Activated naive CD4-positive, alpha-beta T cell treated with Interleukin-2 at 50 U/mL for 16 hours (primary cell): Measurements from ENCODE around the gene MGMT.
"Not testable (repeated sequence)": the region's sequence is repeated elsewhere in the genome, so short reads cannot be mapped to it uniquely, and the experiment has no call there.

ENCODE experiments used
- DNase-seq: peaks from one replicate; pipeline ENCODE4 v3.0.0-alpha.2; 2020

Gene MGMT

DNA sequence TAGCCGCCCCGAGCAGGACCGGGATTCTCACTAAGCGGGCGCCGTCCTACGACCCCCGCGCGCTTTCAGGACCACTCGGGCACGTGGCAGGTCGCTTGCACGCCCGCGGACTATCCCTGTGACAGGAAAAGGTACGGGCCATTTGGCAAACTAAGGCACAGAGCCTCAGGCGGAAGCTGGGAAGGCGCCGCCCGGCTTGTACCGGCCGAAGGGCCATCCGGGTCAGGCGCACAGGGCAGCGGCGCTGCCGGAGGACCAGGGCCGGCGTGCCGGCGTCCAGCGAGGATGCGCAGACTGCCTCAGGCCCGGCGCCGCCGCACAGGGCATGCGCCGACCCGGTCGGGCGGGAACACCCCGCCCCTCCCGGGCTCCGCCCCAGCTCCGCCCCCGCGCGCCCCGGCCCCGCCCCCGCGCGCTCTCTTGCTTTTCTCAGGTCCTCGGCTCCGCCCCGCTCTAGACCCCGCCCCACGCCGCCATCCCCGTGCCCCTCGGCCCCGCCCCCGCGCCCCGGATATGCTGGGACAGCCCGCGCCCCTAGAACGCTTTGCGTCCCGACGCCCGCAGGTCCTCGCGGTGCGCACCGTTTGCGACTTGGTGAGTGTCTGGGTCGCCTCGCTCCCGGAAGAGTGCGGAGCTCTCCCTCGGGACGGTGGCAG, at the start of gene MGMT:
Gene MGMT (plus strand): TSS at position 539 of the 656 bp plus-strand sequence.
- DNase-seq, result peak; percentile 98

DNA sequence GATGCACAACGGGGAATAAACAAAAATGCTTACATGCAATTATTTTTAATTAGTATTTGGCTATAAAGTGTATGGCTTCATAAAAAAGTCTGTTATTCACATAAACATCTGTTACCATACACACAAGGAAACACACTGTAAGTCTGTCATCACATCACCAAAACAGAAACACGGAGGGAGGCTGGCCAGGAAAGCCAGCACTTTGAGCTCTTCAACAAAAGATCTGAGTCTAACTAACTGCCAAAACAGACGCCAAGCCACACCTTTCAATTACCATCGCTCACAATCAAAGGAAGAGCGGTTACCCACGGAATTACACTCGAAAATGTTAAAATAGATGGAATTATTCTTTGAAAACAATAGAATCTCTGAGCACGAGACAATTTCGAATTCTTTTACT, 49.2 kb upstream of the MGMT start:
- DNase-seq, result no peak

DNA sequence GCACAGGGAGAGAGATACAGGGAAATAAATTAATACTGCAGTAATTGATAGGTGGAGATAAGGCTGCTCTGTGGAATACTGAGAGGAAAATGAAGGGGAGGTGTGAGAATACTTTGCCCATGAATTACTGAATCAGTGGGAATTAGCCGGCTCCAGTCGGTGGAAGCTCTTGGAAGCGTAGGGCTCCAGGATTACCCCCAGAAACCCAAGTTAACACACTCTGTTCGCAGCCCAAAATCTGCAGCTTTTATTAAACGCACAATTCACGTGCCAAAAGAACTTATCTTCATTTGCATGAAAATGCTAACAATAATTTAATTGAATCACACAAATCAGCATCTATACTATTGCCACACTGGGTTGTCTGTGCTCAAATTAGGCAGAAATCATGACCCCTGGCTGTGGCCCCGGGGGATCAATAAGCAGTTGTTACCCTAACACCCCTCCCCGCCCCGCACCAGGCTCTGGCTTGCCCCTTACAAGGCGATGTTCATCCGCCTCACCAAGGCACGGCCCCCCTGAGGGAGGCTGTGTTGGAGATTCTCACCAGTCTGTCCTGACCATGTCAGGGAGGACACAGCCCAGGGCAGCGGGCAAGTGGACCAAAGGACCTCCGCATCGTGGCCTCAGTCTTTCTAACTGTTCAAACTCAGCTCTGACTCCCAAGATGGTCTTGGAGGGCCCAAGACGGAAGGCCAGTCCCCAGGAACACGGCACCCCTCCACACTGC, 48.4 kb upstream of the MGMT start:
- DNase-seq, result no peak

DNA sequence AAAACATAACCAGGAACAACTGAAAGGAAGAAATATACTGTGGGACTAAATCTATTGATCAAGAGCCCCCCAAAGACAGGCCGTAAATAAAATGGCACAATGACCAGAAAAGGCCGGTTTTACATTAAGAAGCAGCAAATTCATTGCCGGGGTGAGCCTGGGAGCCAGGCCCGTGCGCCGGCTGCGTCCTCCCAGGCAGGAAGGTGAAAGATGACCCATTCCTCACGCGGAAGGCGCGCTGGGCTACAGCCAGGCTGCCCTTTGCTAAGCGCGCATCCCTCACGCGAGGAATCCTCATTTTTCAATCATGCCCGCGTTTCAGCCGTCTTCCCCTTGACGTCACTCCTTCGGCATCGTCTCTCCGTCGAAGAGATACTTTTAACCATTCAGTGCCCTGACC, 47.6 kb upstream of the MGMT start:
- no peak for DNase-seq

DNA sequence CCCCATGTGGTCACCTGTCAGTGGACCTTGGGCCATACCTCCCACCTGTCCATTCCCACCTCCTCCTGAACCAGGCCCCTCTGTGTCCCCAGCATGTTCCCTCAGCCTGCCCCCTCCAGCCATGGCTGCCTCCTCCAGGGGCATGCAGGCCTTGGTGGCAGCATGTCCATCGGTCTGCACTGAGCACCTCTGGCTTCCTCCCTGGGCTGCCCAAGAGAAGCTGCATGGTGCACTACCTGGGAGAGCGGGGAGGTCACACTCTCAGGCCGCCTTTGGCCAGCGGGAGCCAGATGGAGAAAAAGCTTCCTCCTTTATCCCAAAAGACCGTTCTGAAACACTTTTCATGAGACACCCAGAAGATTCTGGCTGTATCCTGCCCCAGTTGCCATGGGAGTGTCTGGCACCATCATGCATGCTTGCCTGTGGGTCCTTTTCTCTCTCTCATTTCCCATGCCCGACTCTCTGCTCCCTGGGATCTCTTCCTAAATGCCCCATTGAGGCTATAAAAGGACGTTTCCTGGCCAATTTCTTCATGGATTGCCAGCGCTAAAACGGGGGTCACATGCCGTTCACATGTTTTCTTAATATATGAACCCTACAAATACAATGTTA, 45.5 kb upstream of the MGMT start:
- no peak for DNase-seq

DNA sequence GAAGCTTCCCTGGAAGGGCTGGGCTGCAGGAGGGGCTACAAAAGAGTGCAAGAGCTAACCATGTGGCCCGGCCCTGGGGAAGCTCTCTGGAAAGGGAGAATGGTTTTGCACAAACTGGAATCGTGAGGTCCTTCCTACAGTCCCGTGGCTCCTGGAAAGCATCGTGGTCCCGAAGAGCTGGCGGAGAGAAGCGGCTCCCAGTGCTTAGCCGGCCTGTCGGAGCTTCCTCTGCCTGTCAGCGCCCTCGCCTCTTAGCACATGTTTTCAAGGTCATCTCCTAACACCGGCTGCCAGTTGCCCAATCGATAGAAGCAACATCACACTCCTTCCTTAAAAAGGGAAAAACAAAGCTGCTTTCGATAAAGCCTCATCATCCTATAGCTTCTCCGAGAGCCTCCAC, 42.1 kb upstream of the MGMT start:
- no peak for DNase-seq

DNA sequence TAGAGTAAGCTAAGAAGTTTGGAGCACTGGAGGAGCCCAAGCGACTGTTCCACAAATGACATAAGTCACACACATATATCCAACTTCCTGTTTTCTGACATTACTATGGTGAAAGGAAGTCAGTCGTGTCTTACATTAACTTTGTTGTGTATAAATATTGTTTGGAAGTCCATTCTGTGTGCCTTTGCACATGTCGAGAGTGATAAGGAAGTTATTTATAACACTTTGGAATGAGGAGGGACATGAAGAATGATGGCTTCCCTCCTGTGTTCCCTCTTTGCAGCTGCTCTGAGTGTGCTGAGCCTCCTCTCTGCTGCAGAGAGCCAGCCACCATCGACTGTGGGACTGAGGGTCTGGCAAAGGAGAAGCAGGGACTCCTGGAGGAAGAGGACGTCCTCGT, 40.4 kb upstream of the MGMT start:
- DNase-seq, result no peak

DNA sequence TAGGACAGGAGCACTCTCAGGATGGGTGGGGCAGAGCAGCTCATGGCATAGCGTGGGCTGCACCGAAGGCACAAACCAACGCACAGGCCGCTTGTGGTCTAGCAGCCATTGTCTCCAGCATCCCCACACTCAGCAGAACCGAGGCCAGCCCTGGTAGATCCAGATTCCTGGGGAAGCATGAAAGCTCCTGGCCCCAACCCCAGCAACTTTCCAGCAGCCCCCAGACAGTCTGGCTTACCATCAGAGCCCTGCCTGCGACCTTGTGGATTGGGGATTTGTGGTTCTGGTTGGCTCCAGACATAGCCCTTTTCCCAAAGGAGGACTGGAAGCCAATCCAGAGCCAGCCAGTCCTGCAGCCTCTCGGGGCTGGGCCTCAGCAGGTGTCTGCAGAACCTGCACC, 33.8 kb upstream of the MGMT start:
- DNase-seq, result no peak

DNA sequence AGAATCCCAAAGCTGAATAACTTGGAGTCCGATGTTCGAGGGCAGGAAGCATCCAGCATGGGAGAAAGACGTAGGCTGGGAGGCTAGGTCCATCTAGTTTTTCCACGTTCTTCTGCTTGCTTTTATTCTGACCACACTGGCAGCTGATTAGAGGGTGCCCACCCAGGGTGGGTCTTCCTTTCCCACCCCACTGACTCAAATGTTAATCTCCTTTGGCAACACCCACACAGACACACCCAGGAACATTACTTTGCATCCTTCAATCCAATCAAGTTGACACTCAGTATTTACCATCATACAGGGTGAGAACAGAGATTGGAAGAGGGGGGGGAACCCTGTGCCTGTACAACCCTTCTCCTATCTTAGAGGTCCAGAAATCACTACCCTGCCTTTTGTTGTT, 31.3 kb upstream of the MGMT start:
- not testable (repeated sequence) for DNase-seq

DNA sequence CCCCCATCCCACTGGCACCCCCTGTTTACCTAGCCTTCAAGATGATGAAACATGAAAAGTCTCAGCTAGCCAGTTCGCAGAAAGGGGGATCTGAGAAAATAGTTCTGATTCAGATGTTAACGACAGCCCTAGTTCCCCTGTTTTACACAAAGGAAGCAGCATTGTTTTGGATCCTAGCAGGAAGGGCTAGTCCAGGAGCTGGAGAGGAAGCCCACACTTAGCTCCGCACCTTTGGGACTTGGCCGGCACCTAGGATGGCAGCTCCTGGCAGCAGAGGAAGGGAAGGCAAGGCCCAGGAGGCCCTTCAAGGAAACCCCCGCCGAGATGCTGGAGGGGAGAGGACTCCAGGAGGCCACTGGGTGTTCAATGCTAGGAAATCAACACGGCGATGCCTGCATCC, 29.0 kb upstream of the MGMT start:
- DNase-seq, result no peak

DNA sequence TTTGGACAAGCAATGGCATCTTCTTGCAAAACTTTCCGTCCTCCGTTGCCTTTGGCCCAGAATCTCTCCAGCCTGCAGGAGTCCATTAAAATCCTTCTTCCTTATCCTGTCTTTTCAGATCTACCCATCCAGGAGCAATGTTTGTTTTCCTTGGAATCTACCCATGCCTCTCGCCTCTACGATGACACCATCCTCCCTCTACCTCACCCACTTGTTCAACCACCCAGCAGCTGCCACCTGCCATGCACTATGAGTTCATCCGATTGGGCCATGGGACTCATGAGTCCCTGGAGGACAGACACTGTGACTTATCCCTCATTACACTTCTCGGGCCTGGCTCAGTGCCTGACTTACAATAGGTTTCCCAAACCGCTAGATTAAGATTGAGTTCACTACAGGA, 26.8 kb upstream of the MGMT start:
- DNase-seq, result no peak

DNA sequence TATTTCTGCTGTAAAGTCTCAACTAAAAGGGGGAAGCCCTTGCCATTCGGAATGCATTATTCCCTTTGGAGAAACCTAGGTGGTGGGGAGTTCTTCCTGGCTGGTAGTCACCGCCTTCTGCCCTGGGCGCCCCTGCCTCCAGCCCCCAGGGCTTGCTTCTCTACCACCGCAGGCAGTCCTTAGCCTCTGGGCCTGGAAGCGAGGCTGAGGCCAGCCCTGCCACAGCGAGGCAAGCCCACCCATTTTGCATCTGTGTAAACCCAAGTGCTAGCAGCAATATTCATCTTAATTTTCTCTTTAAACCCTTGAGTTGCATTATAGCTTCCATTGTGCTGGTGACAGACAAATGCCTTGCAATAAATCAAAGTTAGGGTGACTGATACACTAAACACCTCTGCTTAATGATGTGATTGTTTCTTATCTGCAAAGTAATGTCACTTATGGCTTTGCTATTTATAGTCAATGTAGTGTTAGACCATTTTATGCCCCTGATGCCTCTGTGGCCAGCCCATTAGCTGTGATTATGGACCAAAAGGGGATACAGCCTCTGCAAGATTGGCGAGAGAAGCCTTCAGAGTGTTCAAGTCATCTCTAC, 26.2 kb upstream of the MGMT start:
- DNase-seq, result no peak

DNA sequence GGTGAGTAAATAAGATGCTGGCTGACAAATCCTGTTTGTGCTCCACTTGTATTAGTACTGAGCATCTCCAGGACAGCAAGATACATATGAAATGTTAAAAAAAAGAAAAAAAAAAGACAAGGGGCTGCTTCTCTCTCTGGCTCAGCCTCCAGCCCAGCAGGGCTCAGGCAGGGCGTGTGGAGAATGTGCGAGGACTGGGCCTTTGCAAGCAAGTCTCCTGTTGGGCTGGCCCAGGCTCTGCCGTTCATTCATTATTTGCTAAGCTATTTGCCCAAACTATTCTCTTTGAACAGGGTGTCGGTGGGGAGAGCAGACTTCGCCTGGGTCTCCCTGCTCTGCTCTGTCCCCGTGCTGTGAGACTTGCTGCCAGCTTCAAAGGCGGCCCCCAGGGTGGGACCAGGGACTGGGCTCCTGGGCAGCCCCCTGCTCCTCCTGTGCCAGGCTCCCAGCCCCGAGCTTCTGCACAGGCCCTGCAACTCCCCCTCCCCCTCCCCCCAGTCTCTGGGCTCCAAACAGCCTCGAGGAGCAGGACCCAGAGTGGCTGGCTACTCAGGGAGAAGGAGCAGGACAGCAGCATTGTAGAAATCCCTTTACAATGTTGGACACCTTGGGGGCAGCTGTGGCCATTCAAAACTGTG, 25.6 kb upstream of the MGMT start:
- DNase-seq, result no peak

DNA sequence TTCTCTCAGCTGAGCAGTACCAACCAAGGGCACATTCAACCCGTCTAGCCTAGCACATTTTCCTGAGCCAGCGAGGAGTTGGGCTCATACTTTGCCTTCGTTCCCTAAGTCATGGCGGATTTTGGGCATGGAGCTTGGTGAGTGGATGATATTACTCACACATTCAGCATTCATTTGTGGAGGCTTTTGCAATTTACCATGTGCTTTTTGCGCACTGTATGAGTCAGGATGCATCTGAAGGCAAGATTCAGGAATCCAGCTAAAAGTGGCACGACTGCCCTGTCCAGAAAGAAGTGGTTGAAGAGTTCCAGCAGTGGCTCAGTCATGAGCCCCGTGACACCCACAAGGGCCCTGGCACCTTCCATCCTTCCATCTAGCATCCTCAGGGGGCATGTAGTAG, 24.2 kb upstream of the MGMT start:
- no peak for DNase-seq

DNA sequence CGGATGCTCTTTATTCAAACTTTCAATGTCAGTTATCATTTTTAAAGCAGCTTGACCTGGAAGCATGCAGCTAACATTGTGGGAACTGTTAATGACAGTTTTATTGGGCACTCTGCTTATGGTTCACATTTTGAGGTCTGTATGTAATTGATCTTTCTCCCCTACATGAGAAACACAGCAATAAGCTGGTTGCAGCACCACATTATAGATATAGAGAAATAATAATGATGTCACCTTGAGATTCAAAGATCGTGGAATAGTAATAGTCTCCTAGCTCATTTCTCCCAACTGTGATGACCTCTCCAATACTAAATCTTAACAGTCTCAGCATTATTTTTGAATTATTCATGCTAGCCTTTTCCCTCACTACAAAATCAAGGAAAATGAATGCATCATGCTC, 22.7 kb upstream of the MGMT start:
- DNase-seq, result no peak

DNA sequence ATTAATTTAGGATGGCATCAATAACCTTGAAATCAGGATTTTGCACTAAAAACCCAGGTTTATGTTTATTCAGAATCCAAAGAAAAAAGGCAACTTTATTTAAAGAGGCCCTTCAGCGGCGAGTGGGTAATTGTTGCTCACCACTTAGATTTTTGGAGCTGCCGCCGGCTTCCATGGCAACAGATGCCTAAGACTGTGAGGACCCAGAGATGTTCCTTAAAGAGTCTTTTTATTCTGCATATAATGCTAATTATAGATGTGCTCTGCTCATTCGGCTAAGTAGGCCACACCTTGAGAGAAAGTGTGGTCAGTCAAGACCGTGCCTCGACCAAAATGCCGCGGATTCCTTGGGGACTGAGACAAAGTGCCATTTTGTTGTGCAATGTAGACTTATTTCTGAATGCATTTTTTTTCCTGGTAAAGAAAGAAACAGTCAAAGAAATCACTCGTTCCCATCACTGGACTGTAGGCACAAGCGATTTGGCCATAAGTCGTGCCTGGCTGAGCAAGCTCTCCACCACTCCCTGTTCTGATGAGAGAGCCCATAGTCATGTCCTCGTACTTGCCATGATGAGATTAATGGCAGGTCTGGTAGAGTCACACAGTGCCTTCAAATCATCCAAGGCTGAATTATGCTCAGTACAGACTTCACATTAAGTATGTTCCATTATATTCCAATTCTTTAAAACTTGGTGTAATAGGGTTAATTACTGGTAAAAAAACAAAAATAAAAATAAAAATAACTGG, 21.4 kb upstream of the MGMT start:
- no peak for DNase-seq

DNA sequence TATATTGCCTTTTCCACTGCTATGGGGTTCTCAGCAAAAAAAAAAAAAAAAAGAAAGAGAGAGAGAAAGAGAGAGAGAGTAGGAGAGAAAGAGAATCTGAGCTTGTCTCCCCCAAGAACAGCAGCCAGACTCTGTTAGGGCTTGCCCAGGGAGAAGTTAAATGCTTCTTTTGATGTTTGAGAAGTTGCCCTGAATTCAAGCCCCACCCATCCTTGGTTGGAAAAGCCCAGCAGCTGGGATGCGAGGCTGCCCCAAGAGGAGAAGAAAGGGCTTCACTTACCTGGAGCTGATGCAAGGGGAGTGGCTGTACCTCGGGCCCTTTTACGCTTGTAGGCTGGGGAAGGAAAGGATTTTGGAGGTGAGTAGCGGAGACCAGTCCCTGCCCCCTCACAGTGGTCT, 20.9 kb upstream of the MGMT start:
- DNase-seq, result no peak

DNA sequence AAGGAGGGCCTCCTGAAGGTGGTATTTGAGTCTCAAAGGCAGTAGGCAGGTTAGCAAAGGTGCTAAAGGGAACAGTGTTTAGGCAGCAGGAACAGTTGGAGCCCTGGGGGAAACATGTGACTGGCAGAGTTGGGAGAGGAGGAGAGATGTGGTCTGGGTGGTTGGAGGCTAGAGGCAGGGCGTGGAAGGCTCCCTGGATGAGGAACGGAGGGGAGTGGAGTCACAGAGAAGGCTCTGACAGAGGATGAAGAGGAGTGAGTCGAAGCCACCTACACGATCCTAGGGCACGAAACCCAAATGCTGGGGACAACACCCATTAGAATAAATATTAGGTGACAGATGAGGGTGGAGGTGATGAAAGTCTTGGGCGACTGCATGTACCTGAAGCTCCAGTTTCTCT, 19.6 kb upstream of the MGMT start:
- DNase-seq, result no peak

DNA sequence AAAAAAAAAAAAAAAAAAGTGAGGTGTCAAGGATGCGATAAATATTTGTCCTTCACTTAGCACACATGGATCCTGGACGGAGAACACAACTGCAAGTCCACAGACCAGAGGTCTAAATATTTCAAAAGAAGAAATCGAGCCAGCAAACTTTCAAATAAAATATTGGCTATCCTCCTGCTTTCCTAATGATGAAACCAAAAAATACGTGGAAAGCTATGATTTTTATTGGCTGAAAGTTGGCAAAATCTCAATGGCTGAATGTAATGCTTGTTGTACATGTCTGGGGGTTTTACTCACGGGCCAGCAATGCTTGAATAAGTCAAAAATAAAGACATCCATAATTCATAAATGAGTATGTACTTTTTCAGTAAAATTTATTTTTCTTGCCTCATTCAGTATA, 19.0 kb upstream of the MGMT start:
- DNase-seq, result no peak

DNA sequence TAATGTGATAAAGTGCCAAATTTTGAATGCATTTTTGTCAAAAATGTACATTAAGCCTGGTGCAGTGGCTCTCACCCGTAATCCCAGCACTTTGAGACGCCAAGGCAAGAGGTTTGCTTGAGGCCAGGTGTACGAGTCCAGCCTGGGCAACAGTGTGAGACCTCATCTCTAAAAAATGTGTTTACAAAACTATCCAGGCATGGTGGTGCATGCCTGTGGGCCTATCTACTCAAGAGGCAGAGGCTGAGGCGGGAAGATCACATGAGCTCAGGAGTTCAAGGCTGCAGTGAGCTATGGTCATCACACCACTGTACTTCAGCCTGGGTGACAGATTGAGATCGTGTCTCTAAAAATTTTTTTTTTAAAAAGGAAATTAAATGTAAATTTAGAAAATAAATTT, 18.5 kb upstream of the MGMT start:
- no peak for DNase-seq

DNA sequence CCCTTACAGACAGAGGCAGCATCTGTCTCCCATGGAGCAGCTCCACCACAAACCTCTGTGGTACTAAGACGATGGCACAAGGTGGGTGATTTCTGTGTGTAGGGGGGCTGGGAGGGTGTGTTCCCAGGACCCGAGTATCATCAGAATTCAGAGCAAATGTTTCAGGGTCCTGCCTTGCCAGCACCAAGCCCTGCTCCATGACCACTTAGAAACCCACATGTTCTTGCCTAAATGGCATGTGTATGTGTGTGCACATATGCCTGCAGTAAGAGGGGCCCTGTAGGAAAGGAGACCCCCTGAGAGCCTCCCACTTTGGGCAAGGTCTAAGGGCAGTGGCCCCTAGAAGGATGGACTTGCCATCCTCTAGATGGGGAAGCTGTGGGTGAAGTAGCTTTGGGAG, 17.1 kb upstream of the MGMT start:
- DNase-seq, result no peak

DNA sequence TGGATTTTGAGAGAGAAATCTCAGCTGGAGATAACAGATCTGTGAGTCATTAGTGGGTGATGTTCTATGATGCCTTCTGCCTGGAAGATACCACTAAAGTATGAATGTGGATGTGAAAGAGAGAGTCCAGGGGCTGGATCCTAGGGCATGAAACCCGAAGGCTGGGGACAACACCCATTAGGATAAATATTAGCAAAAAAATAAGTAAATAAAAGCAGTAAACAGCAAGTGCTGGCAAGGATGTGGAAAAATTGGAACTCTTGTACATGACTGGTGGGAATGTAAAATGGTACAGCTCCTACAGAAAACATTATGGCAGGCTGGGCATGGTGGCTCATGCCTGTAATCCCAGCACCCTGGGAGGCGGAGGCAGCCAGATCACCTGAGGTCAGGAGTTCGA, 16.6 kb upstream of the MGMT start:
- DNase-seq, result no peak

DNA sequence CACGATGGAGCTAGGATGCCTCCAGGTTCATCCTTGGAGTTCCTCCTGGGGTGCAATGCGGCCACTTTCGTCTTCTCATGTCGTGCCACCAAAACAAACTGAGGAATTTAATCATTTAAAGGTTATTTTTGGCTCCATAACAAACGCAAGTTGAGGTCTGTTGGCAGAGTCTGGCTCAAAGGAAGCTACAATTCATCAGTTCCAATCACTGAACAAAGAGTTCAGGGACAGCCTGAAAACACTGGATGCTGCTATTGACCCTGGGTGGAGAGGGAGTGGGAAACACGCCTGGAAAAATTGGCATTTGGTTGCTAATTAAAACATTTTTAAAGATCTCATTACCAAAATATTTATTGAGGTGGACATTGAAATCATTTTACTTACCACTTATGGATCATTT, 11.4 kb upstream of the MGMT start:
- no peak for DNase-seq
